Measurements from ENCODE around the gene IGLON5.

IGLON5 gene

GRCh38 chr19:51289635-51290034 is 21.8 kb upstream of the IGLON5 start:
- H2AFZ ChIP-seq (ENCODE audit: low read depth, low read length), result no peak overlapping the region
- peaks cover 39% of the 10 kb centered on the region for H3K27me3 ChIP-seq (ENCODE audit: low read depth, low read length)
- no peak overlapping the region for H3K4me2 ChIP-seq (ENCODE audit: low read length)
- H3K4me1 ChIP-seq (ENCODE audit: low read length), result no peaks in the 10 kb centered on the region
- no peaks in the 10 kb centered on the region for H3K36me3 ChIP-seq (replicated peaks; ENCODE audit: low read depth, low read length)
- TF ChIP-seq EZH2phosphoT487 (IDR thresholded peaks at IDR 0.05; ENCODE audit: low read depth) (no peak), CTCF (IDR thresholded peaks at IDR 0.05; ENCODE audit: low read depth, low read length) (no peak)
- H3K9me3 ChIP-seq (ENCODE audit: insufficient read depth, low read length), result no peaks in the 10 kb centered on the region
- H4K20me1 ChIP-seq (ENCODE audit: insufficient read depth, low read length), result no peaks in the 10 kb centered on the region
- no peak overlapping the region for H3K9ac ChIP-seq (ENCODE audit: low read length)
- no peaks in the 10 kb centered on the region for H3K79me2 ChIP-seq (ENCODE audit: low read length)
- no peak overlapping the region for H3K4me3 ChIP-seq (ENCODE audit: low read length)
- no peak overlapping the region for H3K27ac ChIP-seq (ENCODE audit: low read length)

- H3K9me3 ChIP-seq (ENCODE audit: insufficient read depth, low read length), result no peaks in the 10 kb centered on the region
- no peaks in the 10 kb centered on the region for H3K36me3 ChIP-seq (replicated peaks; ENCODE audit: low read depth, low read length)
- no peaks in the 10 kb centered on the region for H3K4me1 ChIP-seq (ENCODE audit: low read length)
- H3K79me2 ChIP-seq (ENCODE audit: low read length), result no peaks in the 10 kb centered on the region
- H3K4me2 ChIP-seq (ENCODE audit: low read length), result no peak overlapping the region
- no peaks in the 10 kb centered on the region for H4K20me1 ChIP-seq (ENCODE audit: insufficient read depth, low read length)
- no peak overlapping the region for H3K4me3 ChIP-seq (ENCODE audit: low read length)
- no peak overlapping the region for H3K9ac ChIP-seq (ENCODE audit: low read length)
- peaks cover 23% of the 10 kb centered on the region for H3K27me3 ChIP-seq (ENCODE audit: low read depth, low read length)
- TF ChIP-seq EZH2phosphoT487 (IDR thresholded peaks at IDR 0.05; ENCODE audit: low read depth), result no peak
- no peak for TF ChIP-seq CTCF (IDR thresholded peaks at IDR 0.05; ENCODE audit: low read depth, low read length)
- no peak overlapping the region for H2AFZ ChIP-seq (ENCODE audit: low read depth, low read length)
- H3K27ac ChIP-seq (ENCODE audit: low read length), result no peak overlapping the region
These were observed 18.5 kb upstream of the IGLON5 start for GRCh38 chr19:51292971-51293370.

DNA sequence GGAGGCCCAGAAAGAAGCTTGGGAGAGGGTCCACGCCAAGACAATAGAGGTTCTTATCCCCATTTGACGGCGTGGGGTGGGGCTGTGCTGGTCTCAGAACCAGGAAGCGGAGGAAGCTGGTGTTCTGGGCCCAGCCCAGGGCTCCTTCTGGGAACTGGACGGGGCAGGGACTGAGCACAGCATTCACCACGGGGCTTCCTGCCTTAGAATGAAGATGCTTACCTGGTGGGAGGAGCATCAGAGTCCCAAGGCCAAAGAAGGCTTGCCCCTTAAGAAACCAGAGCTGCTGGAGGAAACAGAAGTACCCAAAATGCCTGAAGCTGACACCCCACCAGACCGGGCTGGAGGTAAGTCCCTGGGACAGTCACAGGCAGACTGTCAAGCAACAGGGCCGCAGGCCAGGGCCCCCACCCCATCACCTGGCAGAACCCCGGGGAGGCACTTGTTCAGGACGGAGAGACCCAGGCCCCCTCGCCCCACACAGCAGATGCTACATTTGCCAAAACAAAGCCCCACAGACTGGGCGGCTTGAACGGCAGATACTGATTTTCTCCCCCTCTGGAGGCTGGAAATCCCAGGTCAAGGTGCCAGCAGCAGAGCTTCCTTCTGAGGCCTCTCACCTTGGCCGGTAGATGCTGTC is 17.8 kb upstream of the IGLON5 start:
- Histone ChIP-seq H3K4me2 (ENCODE audit: low read length) (no peak overlapping the region), H3K4me1 (ENCODE audit: low read length) (no peaks in the 10 kb centered on the region), H3K9ac (ENCODE audit: low read length) (no peak overlapping the region), H3K36me3 (replicated peaks; ENCODE audit: low read depth, low read length) (no peaks in the 10 kb centered on the region), H3K27ac (ENCODE audit: low read length) (no peak overlapping the region), H3K79me2 (ENCODE audit: low read length) (no peaks in the 10 kb centered on the region), H3K4me3 (ENCODE audit: low read length) (no peak overlapping the region), H4K20me1 (ENCODE audit: insufficient read depth, low read length) (no peaks in the 10 kb centered on the region), H2AFZ (ENCODE audit: low read depth, low read length) (no peak overlapping the region), H3K9me3 (ENCODE audit: insufficient read depth, low read length) (no peaks in the 10 kb centered on the region), H3K27me3 (ENCODE audit: low read depth, low read length) (peaks cover 23% of the 10 kb centered on the region; the same call in 1 of the 2 replicates)
- no peak for TF ChIP-seq EZH2phosphoT487 (IDR thresholded peaks at IDR 0.05; ENCODE audit: low read depth)
- no peak for TF ChIP-seq CTCF (IDR thresholded peaks at IDR 0.05; ENCODE audit: low read depth, low read length)

- Histone ChIP-seq H4K20me1 (ENCODE audit: insufficient read depth, low read length) (no peaks in the 10 kb centered on the region), H3K4me3 (ENCODE audit: low read length) (no peak overlapping the region), H3K27me3 (ENCODE audit: low read depth, low read length) (peaks cover 19% of the 10 kb centered on the region; the same call in 1 of the 2 replicates), H3K27ac (ENCODE audit: low read length) (no peak overlapping the region), H3K9ac (ENCODE audit: low read length) (no peak overlapping the region), H3K79me2 (ENCODE audit: low read length) (no peaks in the 10 kb centered on the region), H3K4me2 (ENCODE audit: low read length) (no peak overlapping the region), H2AFZ (ENCODE audit: low read depth, low read length) (no peak overlapping the region), H3K9me3 (ENCODE audit: insufficient read depth, low read length) (no peaks in the 10 kb centered on the region), H3K4me1 (ENCODE audit: low read length) (no peaks in the 10 kb centered on the region), H3K36me3 (replicated peaks; ENCODE audit: low read depth, low read length) (no peaks in the 10 kb centered on the region)
- TF ChIP-seq EZH2phosphoT487 (IDR thresholded peaks at IDR 0.05; ENCODE audit: low read depth) (no peak), CTCF (IDR thresholded peaks at IDR 0.05; ENCODE audit: low read depth, low read length) (no peak)
These were observed 17.1 kb upstream of the IGLON5 start for GRCh38 chr19:51294211-51294976.
